Measurements from ENCODE around the gene PDHA2.

The PDHA2 gene

GRCh38 chr4:95839891-95840290, at the start of gene PDHA2:
Gene PDHA2 (plus strand): TSS chr4:95840093. CDS start chr4:95840151, 58 bp downstream.
- ATAC-seq = no peak
- no peak for TF ChIP-seq PATZ1 (CRISPR knock-in tag; IDR thresholded peaks at IDR 0.05; ENCODE audit: borderline replicate concordance)
- no peak for TF ChIP-seq CSDC2 (CRISPR knock-in tag; IDR thresholded peaks at IDR 0.05)
- TF ChIP-seq CREB5 (CRISPR knock-in tag; IDR thresholded peaks at IDR 0.05; ENCODE audit: low read depth) = no peak
- no peak for TF ChIP-seq ESRRG (CRISPR knock-in tag; IDR thresholded peaks at IDR 0.05)
- TF ChIP-seq ZC3H10 (CRISPR knock-in tag; IDR thresholded peaks at IDR 0.05) = no peak
- no peak for TF ChIP-seq ZNF70 (CRISPR knock-in tag; IDR thresholded peaks at IDR 0.05)
- TF ChIP-seq BACH2 (CRISPR knock-in tag; IDR thresholded peaks at IDR 0.05; ENCODE audit: borderline replicate concordance) = no peak

GRCh38 chr4:95798003-95798402, 41.9 kb upstream of the PDHA2 start:
- no peak for ATAC-seq
- TF ChIP-seq CSDC2 (CRISPR knock-in tag; IDR thresholded peaks at IDR 0.05) (no peak), TSHZ2 (CRISPR knock-in tag; IDR thresholded peaks at IDR 0.05) (no peak), ESRRG (CRISPR knock-in tag; IDR thresholded peaks at IDR 0.05) (no peak)

GRCh38 chr4:95798727-95799126, 41.2 kb upstream of the PDHA2 start:
- no peak for TF ChIP-seq CREB5 (CRISPR knock-in tag; IDR thresholded peaks at IDR 0.05; ENCODE audit: low read depth)
- no peak for TF ChIP-seq TCF4 (CRISPR knock-in tag; IDR thresholded peaks at IDR 0.05; ENCODE audit: borderline replicate concordance)
- no peak for TF ChIP-seq CSRNP3 (CRISPR knock-in tag; IDR thresholded peaks at IDR 0.05)
- no peak for TF ChIP-seq ISL1 (CRISPR knock-in tag; IDR thresholded peaks at IDR 0.05)
- no peak for TF ChIP-seq RARB (CRISPR knock-in tag; IDR thresholded peaks at IDR 0.05)
- TF ChIP-seq POU6F1 (CRISPR knock-in tag; IDR thresholded peaks at IDR 0.05; ENCODE audit: borderline replicate concordance, low read depth) = no peak
- TF ChIP-seq OSR1 (CRISPR knock-in tag; IDR thresholded peaks at IDR 0.05) = no peak
- TF ChIP-seq ZNF70 (CRISPR knock-in tag; IDR thresholded peaks at IDR 0.05) = no peak
- no peak for TF ChIP-seq ZFP30 (CRISPR knock-in tag; IDR thresholded peaks at IDR 0.05)
- TF ChIP-seq SNAI2 (CRISPR knock-in tag; IDR thresholded peaks at IDR 0.05) = no peak
- no peak for TF ChIP-seq PPARA (CRISPR knock-in tag; IDR thresholded peaks at IDR 0.05; ENCODE audit: borderline replicate concordance)
- no peak for TF ChIP-seq GLIS3 (CRISPR knock-in tag; IDR thresholded peaks at IDR 0.05)
- TF ChIP-seq ZC3H10 (CRISPR knock-in tag; IDR thresholded peaks at IDR 0.05) = no peak
- ATAC-seq = no peak

GRCh38 chr4:95821867-95822266, 18.0 kb upstream of the PDHA2 start:
- ATAC-seq = peak; percentile 26; the same call in 1 of the 3 replicates
- TF ChIP-seq GLIS3 (CRISPR knock-in tag; IDR thresholded peaks at IDR 0.05) (no peak), SNAI2 (CRISPR knock-in tag; IDR thresholded peaks at IDR 0.05) (no peak), PATZ1 (CRISPR knock-in tag; IDR thresholded peaks at IDR 0.05; ENCODE audit: borderline replicate concordance) (no peak), PPARA (CRISPR knock-in tag; IDR thresholded peaks at IDR 0.05; ENCODE audit: borderline replicate concordance) (no peak), CSRNP3 (CRISPR knock-in tag; IDR thresholded peaks at IDR 0.05) (no peak), TSHZ2 (CRISPR knock-in tag; IDR thresholded peaks at IDR 0.05) (no peak)
